Stimulated activated CD4-positive, alpha-beta T cell treated with anti-CD3 and anti-CD28 coated beads, Interleukin-15, amount 100 ng/mL, for 24 hours (primary cell): ENCODE data around the gene MRGPRG.

ENCODE experiments used
- DNase-seq: peaks from one replicate; pipeline ENCODE4 v3.0.0-alpha.2; 2020

The MRGPRG gene

GRCh38 chr11:3192511-3193372 is 25.9 kb downstream of the MRGPRG start:
- no peak for DNase-seq

GRCh38 chr11:3191586-3192324 is 26.9 kb downstream of the MRGPRG start:
- DNase-seq, result no peak

GRCh38 chr11:3190600-3190999 is 28.0 kb downstream of the MRGPRG start:
- no peak for DNase-seq

GRCh38 chr11:3189886-3190583 is 28.6 kb downstream of the MRGPRG start:
- no peak for DNase-seq

GRCh38 chr11:3189196-3189843 is 29.3 kb downstream of the MRGPRG start:
- DNase-seq, result no peak

- DNase-seq, result no peak
Measured at GRCh38 chr11:3188496-3189195, 30.0 kb downstream of the MRGPRG start.

- DNase-seq, result no peak
Measured at GRCh38 chr11:3186166-3186953, 32.3 kb downstream of the MRGPRG start.

GRCh38 chr11:3184732-3185347 is 33.8 kb downstream of the MRGPRG start:
- DNase-seq, result no peak

GRCh38 chr11:3183523-3183922 is 35.1 kb downstream of the MRGPRG start:
- DNase-seq, result no peak

- DNase-seq, result no peak
Measured at GRCh38 chr11:3182462-3182852, 36.2 kb downstream of the MRGPRG start.

GRCh38 chr11:3181725-3182461 is 36.7 kb downstream of the MRGPRG start:
- DNase-seq, result no peak

GRCh38 chr11:3180869-3181268 is 37.7 kb downstream of the MRGPRG start:
- no peak for DNase-seq

GRCh38 chr11:3178349-3178748 is 40.3 kb downstream of the MRGPRG start:
- no peak for DNase-seq

- DNase-seq, result no peak
Measured at GRCh38 chr11:3177931-3178330, 40.7 kb downstream of the MRGPRG start.

GRCh38 chr11:3176487-3176886 is 42.1 kb downstream of the MRGPRG start:
- DNase-seq, result no peak

- no peak for DNase-seq
Measured at GRCh38 chr11:3175194-3175593, 43.4 kb downstream of the MRGPRG start.

- DNase-seq, result no peak
Measured at GRCh38 chr11:3174387-3174786, 44.2 kb downstream of the MRGPRG start.

- no peak for DNase-seq
Measured at GRCh38 chr11:3173795-3174194, 44.8 kb downstream of the MRGPRG start.

- DNase-seq, result no peak
Measured at GRCh38 chr11:3171931-3172560, 46.6 kb downstream of the MRGPRG start.
